Eye (tissue), 1 donor: ENCODE results near the gene OLFML2A.
A peak's percentile ranks its signal among the peaks of the same experiment; 100 is the strongest.
"Not testable (repeated sequence)": the region's sequence is repeated elsewhere in the genome, so short reads cannot be mapped to it uniquely, and the experiment has no call there.

Source experiments
- DNase-seq: peaks from one replicate; pipeline ENCODE4 v3.0.0-alpha.2; 2015

The OLFML2A gene

GRCh38 chr9:124831642-124832364, 54.9 kb downstream of the OLFML2A start:
- DNase-seq = no peak

- no peak for DNase-seq
These were observed 57.7 kb downstream of the OLFML2A start for GRCh38 chr9:124834591-124834990.

DNA sequence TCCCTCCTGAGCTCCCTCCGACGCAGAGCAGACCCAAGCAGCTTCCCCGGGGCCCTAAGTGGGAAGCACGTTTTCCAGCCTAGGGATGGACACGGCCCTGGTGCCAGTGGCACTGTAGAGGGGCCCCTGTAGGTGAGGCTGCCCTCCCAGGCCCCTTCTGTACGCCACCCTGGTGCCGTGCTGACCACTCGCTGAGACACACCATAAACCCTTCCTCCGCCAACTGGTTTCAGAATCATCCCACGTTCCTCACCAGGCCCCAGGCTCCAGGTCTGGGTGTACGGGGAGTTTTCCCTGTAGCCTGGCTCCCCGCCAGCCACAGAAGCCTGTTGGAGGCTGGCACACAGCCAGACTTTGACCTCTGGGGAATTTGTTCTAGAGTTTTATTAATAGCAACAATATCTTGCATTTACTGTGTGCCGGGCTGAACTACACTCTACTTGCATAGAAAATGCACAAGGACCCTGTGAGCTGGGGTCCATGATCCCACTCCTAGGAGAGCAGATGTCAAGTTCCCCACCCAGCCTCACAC, 58.2 kb downstream of the OLFML2A start:
- DNase-seq = peak; percentile 77

DNA sequence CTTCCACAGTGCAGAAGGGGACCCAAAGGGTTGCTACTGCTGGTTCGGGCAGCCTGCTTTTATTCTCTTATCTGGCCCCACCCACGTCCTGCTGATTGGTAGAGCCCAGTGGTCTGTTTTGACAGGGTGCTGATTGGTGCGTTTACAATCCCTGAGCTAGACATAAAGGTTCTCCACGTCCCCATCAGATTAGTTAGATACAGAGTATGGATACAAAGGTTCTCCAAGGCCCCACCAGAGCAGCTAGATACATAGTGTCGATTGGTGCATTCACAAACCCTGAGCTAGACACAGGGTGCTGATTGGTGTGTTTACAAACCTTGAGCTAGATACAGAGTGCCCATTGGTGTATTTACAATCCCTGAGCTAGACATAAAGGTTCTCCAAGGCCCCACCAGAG, 61.2 kb downstream of the OLFML2A start:
- DNase-seq = not testable (repeated sequence)

GRCh38 chr9:124838567-124839275, 61.8 kb downstream of the OLFML2A start:
- DNase-seq = not testable (repeated sequence)

DNA sequence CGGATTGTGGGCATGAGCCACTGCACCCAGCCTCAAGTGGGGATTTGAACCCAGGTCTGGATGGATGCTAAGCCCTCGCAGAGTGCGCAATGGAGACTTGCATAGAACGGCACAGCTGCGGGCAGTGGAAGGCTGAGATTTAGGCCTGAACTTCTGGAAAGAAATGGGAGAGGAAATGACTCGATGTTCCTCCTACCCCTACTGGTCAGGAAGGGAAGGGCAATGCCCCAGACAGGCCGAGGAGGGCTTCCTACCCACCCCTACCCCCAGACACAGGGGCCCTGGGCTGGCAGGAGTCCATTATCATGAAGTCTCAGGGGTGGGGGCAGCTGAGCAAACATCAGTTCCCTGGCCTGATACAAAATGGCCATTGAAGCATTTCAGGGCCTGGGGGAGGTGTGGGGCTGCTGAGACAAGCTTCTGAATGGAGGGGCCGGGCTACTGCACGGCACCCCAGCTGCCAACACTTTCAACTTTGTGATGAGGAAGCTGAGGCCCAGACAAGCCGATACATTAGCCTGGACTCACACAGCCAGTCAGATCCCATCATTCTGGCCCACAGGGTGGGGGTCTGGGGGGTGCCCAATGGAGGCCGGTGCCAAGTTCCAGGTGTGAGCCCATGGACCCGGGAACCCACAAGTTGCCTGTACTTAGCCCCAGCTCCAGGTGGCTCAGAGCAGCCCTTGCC, 62.8 kb downstream of the OLFML2A start:
- no peak for DNase-seq

DNA sequence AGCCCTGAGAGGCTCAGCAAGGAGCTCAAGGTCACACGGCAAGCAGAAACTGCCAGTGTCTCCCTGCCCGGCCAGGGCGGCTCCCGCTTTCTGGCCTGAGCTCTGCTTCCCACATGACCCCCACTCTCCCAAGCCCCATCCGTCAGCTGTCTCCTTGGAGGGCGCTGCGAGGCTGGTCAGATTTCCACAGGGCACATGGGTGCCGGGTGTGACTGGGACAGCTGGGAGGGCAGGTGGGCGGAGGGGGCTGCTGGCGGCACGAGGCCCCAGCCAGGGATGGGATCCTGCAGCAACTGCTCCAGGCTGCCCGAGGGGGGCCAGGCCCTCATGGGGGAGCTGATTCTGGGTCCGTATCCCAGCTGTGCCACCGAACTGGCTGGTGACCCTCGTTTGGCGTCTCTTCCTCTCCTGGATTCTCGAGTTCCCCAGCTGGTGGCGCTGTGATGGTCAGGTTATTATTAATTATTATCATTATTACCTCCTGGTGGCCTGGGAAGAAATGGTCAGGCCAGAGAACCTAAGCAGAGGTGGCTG, 63.4 kb downstream of the OLFML2A start:
- DNase-seq = no peak

GRCh38 chr9:124841075-124841821, 64.3 kb downstream of the OLFML2A start:
- DNase-seq = no peak

- DNase-seq = no peak
These were observed 66.6 kb downstream of the OLFML2A start for GRCh38 chr9:124843456-124844034.

GRCh38 chr9:124844291-124844690, 67.4 kb downstream of the OLFML2A start:
- no peak for DNase-seq

DNA sequence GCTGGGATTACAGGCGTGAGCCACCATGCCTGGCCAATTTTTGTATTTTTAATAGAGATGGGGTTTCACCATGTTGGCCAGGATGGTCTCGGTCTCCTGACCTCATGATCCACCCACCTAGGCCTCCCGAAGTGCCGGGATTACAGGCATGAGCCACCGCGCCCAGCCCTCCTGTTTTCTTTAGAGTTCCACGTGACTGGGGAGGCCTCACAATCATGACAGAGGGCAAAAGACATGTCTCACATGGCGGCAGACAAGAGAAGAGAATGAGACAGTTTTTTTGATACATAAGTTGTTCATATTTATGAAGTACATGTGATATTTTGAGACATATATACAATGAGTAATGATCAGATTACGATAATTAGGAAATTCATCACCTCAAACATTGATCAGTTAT, 69.5 kb downstream of the OLFML2A start:
- not testable (repeated sequence) for DNase-seq

- DNase-seq = no peak
These were observed 70.0 kb downstream of the OLFML2A start for GRCh38 chr9:124846969-124847368.

GRCh38 chr9:124849801-124850200, 72.9 kb downstream of the OLFML2A start:
- no peak for DNase-seq

DNA sequence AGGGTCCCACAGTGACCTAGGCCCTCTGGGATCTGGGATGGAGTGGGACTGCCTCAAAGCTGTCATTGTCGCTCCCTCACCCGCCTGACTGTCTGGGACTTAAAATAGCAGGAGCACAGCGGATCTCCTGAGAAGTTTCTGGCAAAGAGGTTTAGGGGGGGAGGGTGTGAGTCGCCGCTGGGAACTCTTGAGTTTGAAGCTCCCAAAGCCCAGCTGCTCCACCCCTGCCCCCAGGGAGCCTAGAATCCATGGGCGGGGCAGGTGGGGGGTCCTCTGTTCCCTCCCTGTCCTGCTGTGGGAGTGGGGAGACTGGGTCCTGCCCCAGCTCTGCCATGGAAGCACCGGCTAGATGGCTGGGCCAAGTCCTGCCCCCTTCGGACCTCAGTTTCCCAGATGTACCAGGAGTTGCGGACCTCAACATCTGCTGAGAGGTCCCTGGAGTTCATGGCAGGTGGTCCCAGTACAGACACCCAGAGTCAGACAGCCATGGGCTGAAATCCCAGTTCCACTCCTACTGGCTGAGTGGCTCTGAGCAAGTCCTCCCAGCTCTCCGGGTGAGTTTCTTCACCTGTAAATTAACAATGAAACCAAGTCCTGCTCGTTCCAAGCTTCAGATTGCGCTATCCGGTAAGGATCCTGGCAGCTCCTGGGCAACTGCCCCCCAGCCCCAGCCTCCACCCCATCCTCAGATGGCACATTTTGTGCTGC, 75.3 kb downstream of the OLFML2A start:
- DNase-seq = no peak

- DNase-seq = peak; percentile 91
These were observed 76.0 kb downstream of the OLFML2A start, which contains the start of gene WDR38 for GRCh38 chr9:124852829-124853531. TSS of gene WDR38 (plus strand) at chr9:124853460. CDS start at chr9:124853532, 72 bp downstream.

- DNase-seq = no peak
These were observed 76.7 kb downstream of the OLFML2A start for GRCh38 chr9:124853605-124854143.

GRCh38 chr9:124854161-124854560, 77.2 kb downstream of the OLFML2A start:
- DNase-seq = no peak

DNA sequence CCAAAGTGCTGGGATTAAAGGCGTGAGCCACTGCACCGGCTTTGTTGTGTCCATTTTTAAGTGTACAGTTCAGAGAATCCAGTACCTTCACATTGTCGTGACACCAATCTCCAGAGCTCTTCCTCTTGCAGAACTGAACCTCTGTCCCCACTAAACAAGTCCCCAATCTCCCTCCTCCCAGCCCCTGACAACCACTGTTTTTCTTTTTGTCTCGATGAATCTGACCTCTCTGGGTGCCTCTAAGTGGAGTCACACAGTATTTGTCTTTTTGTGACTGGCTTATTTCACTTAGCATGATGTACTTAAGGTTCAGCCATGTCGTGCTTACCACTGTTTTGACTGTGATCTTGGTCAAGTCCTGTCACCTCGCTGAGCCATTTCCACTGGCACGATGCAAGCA, 77.9 kb downstream of the OLFML2A start:
- DNase-seq = no peak

DNA sequence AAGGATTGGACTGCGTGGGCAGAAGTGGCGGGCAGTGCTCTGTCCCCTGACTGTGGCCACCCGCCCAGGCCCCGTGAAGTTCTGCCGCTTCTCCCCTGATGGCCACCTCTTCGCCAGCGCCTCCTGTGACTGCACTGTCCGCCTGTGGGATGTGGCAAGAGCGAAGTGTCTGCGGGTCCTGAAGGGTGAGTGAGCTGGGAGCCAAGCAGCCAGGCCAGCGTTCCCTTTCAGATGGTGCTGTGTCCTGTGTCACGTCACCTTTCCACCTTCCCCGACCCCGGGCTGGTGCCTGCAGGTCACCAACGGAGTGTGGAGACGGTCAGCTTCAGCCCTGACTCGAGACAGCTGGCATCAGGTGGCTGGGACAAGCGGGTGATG, 78.6 kb downstream of the OLFML2A start:
- DNase-seq = no peak
